HFF-Myc (cell line): ENCODE measurements around the gene EED.

ENCODE experiments used
- DNase-seq: peaks from one replicate; pipeline ENCODE4 v3.0.0-alpha.2; 2011; ENCODE audit warnings: low read depth; ENCODE audit errors: extremely low read depth
- H3K4me3 ChIP-seq: replicated peaks from 2 replicates; pipeline ENCODE4 v1.5.1; 2011; ENCODE audit warnings: low read depth, mild to moderate bottlenecking, control low read depth, low read length
- TF ChIP-seq, protein P1 (sequence below): IDR thresholded peaks from 2 replicates; pipeline ENCODE4 v1.5.1; 2012; ENCODE audit warnings: mild to moderate bottlenecking, low read depth, low read length, control low read depth; ENCODE audit errors: missing control alignments

Gene EED

DNA sequence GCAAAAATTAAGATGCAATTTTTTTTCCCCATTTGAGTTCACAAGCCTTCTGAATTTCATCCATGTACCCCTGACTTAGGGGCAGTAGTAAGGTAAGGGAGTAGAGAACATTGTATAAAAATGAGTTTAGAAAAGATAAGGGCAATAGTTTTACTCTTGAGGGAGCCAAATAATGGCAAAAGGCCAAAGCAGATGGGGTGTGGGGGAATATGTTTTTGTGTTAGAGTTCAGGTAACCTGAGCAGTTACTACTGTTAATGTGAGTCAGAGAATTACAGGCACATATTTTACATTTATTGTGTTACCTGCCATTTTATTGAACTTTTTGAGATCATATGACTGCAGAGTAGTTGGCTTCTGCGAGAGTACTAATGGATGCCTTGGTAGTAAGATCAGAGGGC lies 3.1 kb downstream of the EED start:
- no peak overlapping the region for H3K4me3 ChIP-seq
- DNase-seq = no peak
- TF ChIP-seq, protein P1, sequence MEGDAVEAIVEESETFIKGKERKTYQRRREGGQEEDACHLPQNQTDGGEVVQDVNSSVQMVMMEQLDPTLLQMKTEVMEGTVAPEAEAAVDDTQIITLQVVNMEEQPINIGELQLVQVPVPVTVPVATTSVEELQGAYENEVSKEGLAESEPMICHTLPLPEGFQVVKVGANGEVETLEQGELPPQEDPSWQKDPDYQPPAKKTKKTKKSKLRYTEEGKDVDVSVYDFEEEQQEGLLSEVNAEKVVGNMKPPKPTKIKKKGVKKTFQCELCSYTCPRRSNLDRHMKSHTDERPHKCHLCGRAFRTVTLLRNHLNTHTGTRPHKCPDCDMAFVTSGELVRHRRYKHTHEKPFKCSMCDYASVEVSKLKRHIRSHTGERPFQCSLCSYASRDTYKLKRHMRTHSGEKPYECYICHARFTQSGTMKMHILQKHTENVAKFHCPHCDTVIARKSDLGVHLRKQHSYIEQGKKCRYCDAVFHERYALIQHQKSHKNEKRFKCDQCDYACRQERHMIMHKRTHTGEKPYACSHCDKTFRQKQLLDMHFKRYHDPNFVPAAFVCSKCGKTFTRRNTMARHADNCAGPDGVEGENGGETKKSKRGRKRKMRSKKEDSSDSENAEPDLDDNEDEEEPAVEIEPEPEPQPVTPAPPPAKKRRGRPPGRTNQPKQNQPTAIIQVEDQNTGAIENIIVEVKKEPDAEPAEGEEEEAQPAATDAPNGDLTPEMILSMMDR = no peak

DNA sequence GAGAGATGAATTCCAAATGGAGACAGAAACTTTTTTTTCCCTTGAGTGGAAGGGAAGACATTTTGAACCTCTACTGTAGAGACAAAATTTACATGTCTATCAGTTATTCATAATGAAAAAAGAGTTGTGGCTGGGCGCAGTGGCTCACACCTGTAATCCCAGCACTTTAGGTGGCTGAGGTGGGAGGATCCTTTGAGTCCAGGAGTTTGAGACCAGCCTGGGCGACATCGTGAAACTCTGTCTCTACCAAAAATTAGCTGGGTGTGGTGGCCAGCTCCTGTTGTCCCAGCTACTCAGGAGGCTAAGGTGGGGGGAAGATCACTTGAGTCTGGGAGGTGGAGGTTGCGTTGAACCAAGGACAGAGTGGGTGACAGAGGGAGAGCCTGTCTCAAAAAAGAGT lies 4.1 kb downstream of the EED start:
- DNase-seq = no peak
- TF ChIP-seq, protein P1 = no peak
- H3K4me3 ChIP-seq = no peak overlapping the region

DNA sequence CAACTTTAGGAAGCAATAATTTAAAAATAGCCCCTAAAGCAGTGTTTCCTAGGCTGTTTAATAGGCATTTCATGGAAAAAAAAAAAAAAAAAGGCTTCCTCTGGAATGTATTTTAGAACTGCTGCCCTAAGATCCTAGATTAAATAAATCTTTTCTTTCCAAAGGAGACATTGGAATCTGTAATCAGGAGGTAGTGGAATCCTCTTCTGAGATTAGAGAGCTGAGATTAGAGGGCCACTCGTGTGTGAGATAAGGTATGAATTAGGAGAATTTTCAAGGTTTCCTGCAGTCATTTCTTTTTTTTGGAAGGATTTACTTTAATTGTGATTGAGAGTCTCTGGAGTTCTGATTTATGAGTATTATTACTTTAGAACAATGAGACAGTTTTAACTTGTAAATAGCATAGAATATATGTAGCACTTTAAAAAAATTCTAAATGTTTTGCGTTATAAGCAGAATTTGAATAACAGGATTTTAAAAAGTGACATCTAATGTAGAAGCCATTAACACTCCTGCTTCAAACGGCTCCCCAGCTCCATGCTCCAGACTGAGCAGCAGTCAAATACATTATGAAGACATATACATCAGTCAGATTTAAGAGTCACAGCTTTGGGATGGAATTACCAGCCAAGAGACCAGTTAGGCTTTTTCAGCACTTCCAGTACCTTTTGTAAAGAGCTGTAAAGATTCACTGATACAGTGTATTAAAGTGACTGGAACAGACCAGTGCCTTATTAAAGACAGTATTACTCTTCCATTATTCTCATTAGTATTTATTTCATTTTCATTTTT lies 5.0 kb downstream of the EED start:
- H3K4me3 ChIP-seq = no peak overlapping the region
- DNase-seq = no peak
- TF ChIP-seq, protein P1 = no peak

DNA sequence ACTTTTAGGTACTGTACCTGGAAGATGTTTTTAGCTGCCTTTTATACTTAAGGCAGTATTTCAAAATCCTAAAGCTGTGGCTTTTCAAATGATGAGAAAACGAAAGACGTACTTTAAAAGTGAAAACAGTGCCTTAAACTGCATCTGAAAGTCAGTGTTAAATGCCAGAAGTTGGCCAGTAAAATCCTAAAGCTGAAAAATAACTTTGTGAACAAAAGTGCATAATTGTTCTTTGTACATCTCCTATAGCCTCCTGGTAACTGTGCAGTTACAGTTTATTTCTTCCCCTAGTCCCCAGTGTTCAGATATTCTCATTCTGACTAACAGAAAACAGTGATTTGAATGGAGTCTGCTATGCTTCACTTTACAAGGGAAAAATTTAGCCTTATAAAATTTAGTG lies 6.8 kb downstream of the EED start:
- H3K4me3 ChIP-seq = no peak overlapping the region
- DNase-seq = no peak
- TF ChIP-seq, protein P1 = no peak

DNA sequence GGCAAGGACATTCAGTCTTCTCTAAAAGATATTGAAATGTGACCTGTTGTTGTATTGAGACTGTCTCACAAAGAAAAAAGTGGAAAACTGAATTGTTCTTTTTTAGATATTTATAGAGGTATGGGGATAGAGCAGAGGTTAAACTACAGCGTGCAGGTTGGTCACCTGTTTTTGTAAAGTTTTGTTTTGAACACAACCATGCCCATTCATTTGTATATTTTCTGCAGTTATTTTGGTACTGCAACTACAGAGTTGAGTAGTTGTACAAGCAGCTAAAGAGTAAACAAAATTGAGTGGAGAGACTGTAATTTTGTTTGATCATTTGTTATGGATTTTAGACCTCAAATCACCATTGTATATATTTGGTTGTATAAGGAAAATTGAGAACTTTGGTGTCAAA lies 11.3 kb downstream of the EED start:
- TF ChIP-seq, protein P1 = no peak
- DNase-seq = no peak
- H3K4me3 ChIP-seq = no peak overlapping the region

DNA sequence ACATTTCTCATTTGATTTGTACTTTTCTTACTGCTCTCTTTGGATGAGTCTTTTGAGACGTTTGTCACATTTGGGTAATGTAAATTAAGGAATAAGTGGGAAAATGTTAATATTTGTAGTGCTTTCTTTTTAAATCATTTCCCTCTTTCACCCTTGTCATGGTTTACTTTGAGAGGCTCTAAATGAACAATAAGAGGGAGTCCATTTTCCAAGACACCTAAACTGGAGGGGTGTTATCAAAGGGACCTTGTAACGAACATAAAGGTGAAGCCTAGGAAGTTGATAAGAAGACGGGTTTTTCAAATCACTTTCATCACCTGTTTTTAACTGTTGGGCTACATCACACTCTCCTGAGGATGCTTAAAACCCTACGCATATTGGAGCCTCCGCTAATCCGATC lies 12.1 kb downstream of the EED start:
- H3K4me3 ChIP-seq = no peak overlapping the region

More for the DNA sequence above, 12.1 kb downstream of the EED start:
- no peak for DNase-seq
- TF ChIP-seq, protein P1 = no peak
